GM10248 (cell line): ENCODE results near the gene TECPR2.
A peak's percentile ranks its signal among the peaks of the same experiment; 100 is the strongest.

Experiments
- CTCF ChIA-PET: fragments of 300-600 bp; sonication (Branson Sonifier 250); formaldehyde crosslinking; extraction: SDS; loops from one replicate; lab custom pipeline; 2021; ENCODE audit warnings: antibody characterized with exemption; lab: Yijun Ruan, JAX
- POLR2A ChIA-PET: fragments of 350-650 bp; sonication (Branson Sonifier 250); formaldehyde crosslinking; extraction: SDS; loops from one replicate; lab custom pipeline; 2020; ENCODE audit warnings: antibody characterized with exemption; lab: Yijun Ruan, JAX
- DNase-seq: peaks from one replicate; pipeline ENCODE4 v3.0.0; 2012; ENCODE audit errors: extremely low spot score
- TF ChIP-seq, protein P1 (sequence below): IDR thresholded peaks from 2 replicates; pipeline ENCODE4 v1.5.1; 2012; ENCODE audit warnings: mild to moderate bottlenecking, low read depth; ENCODE audit errors: extremely low read depth, missing control alignments, control extremely low read depth

Gene TECPR2

DNA sequence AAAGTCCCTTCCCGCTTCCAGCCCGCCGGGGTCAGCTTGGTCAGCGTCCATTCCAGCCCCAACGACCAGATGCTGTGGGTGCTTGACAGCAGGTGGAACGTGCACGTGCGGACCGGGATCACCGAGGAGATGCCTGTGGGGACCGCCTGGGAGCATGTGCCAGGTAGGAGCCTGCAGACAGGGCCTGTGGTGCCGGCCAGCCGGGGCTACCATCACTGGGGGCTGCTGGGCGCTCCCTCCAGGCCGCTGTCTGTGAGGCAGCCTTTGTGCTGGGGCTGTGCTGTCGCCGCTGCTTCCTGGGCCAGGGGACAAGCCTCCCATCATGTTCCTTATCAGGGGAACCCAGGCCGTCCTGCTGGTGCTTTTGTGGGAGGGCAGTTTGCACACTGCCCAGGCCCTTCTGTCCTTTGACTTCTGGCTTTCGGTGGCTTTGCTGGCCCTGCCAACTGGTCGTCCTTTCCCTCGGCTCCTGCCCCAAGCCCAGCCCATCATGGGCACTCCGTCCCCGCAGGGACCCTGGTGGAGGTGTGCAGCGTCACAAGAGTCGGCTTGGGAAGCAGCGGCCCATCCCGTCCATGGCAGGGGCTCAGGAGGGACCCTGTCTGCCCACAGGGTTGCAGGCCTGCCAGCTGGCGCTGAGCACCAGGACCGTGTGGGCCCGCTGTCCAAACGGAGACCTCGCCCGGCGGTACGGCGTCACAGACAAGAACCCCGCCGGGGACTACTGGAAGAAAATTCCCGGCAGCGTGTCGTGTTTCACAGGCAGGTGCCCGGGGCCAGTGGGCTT, 134.4 kb downstream of the TECPR2 start:
- CTCF ChIA-PET: no interaction called here
- POLR2A ChIA-PET: no interaction called here

DNA sequence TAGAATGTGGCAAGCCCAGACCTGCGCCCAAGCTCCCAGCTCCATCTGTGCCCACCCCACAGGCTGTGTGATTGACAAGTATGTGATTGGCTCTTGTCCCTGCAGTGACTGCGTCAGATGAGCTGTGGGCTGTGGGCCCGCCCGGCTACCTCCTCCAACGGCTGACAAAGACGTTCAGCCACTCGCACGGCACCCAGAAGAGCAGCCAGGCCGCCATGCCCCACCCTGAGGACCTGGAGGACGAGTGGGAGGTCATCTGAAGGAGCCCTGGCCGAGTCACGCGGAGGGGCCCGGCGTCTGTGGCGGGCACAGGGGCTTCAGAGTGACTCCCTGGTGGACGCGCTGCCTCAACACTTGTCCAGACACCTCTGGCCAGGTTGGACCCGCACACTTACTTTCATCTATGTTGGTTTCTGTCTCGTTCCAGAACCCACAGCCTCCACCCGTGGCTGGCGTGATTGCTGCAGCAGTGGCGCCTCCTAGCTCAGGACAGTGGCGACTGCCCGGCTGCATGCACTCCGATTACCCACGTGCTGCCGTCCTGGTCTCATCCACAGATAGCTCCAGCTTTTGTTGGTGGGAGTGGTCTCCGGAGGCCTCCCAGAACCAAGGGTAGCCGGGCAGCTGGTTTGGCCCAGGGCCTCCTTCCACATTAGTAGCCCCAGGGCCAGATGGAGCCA, 135.4 kb downstream of the TECPR2 start:
- ChIA-PET POLR2A (no interaction called here), CTCF (interaction anchor here (0.7 kb wide), 1 partner anchor 26 kb away, joined by 3 read pairs; no protein-coding TSS in a partner anchor)
- no peak for DNase-seq
- TF ChIP-seq, protein P1, sequence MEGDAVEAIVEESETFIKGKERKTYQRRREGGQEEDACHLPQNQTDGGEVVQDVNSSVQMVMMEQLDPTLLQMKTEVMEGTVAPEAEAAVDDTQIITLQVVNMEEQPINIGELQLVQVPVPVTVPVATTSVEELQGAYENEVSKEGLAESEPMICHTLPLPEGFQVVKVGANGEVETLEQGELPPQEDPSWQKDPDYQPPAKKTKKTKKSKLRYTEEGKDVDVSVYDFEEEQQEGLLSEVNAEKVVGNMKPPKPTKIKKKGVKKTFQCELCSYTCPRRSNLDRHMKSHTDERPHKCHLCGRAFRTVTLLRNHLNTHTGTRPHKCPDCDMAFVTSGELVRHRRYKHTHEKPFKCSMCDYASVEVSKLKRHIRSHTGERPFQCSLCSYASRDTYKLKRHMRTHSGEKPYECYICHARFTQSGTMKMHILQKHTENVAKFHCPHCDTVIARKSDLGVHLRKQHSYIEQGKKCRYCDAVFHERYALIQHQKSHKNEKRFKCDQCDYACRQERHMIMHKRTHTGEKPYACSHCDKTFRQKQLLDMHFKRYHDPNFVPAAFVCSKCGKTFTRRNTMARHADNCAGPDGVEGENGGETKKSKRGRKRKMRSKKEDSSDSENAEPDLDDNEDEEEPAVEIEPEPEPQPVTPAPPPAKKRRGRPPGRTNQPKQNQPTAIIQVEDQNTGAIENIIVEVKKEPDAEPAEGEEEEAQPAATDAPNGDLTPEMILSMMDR: peak; percentile 13

More for the DNA sequence above, 134.4 kb downstream of the TECPR2 start:
- TF ChIP-seq, protein P1: no peak
- no peak for DNase-seq

DNA sequence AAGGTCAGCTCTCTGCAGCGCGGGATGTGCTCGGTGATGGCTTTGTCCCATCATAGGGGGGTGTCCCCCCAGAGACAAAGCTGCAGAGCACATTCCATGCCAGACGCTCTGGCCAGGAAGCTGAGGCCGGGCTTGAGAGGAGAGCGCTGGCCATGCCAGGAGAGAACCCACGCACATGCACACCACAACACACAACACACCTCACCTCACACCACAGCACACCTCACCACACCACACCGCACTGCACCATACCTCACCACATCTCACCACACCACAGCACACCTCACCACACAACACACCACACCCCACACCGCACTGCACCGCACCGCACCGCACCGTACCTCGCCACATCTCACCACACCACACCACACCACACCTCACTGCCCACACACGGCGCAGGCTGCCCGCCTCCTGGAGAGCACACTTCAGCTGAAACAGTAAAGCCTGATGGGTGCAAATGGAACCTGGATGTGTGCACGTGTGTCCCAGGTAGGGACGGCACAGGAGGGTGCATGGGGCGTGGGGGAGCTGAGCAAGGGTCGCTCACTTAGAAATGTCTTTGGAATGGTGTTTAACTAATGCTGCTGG, 136.0 kb downstream of the TECPR2 start:
- ChIA-PET POLR2A (no interaction called here), CTCF (no interaction called here)
- DNase-seq: no peak
- TF ChIP-seq, protein P1: no peak

DNA sequence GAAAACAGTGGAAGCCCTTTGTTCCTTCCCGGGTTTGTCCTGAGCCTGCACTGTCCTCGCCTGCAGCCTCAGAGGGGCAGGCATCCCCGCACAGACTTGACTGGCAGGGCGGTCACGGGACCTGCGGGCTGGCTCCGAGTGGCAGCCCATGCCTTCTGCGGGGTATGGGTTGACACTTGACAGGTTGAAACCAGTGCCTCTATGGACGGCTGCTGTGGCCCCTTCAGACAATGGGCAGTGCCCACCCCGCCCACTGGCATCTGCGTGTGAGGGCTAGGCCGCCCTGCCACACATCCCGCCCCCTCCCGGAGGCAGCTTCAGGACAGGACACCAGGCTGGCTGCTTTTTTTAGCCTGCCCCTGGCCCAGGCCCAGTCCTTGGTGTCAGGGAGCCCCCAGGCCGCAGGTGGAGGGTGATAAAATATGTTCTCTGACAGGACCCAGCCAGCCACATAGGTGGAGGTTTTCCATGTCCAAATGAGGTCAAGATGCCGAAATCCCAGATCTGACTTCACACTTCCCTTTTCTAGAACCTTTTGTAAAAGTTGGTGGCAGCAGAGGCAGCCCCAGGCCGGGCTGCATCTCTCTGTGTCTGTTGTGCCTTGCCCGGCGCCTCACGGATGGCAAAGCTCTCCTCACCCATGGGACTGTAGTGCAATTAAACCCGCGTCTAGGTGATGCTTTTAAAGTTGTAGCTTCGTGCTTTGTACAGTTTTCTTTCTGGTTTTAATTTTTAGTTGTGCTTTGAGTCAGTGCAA, 136.8 kb downstream of the TECPR2 start:
- ChIA-PET CTCF (interaction anchor here (2.1 kb wide), 1 partner anchor 16 kb away, joined by 8 read pairs; no protein-coding TSS in a partner anchor), POLR2A (no interaction called here)
- DNase-seq: no peak
- TF ChIP-seq, protein P1: no peak

DNA sequence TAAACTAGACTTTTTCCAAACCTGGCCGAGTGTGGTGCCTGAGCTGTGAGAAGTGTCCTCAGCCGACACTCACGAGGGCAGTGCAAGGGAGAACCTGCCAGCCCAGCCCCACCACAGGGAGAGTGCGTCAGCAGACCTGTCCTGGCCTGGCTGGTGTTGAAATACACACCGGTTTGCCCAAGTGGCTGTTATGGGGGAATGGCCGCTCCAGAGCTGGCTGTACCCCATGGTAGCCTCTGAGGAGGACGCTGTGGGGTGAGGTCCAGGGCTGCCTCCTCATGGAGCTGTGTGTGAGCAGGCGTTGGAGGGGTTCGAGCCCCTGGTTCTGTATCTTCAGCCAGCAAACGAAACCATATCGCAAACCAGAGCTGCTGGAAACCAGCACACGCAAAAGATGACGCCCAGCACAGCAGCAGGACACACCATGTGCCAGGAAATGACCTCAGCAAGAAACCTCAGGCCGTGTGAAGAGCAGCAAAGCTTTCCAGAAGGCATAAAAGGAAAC, 137.5 kb downstream of the TECPR2 start:
- DNase-seq: no peak
- CTCF ChIA-PET: interaction anchor here (2.1 kb wide), 1 partner anchor 15 kb away, joined by 8 read pairs; no protein-coding TSS in a partner anchor
- POLR2A ChIA-PET: interaction anchor here (1.6 kb wide), 1 partner anchor 10 kb away, joined by 3 read pairs; no protein-coding TSS in a partner anchor
- TF ChIP-seq, protein P1: no peak

DNA sequence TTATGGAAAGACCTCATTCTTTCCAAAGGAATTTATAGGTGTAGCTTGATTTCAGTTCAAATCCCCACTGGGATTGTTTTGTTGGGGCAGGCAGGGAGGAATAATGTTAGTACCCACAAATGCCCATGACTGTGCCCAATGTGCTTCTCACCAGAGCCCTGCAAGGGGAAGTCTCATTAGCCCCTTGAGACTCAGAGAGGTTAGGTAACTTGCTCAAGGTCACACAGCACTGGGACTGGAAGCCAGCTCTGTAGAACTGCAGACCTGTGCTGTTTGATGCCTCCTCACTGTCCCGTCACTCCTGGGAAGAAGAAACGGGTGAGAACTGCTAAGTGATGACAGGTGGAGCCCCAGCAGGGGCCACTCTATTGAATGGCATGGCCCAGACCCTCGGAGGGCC, 138.0 kb downstream of the TECPR2 start:
- no peak for DNase-seq
- ChIA-PET CTCF (interaction anchor here (2.1 kb wide), 1 partner anchor 14 kb away, joined by 8 read pairs; no protein-coding TSS in a partner anchor), POLR2A (interaction anchor here (1.6 kb wide), 1 partner anchor 9 kb away, joined by 3 read pairs; no protein-coding TSS in a partner anchor)
- TF ChIP-seq, protein P1: no peak
